Measurements from ENCODE around the gene THRB. TPM values are rescaled to one million over a fixed set of nuclear protein-coding genes. Genes with fewer than 3 reads are reported as not detected.

The THRB gene
- total and polyA plus RNA-seq, 8 donors, result 2.1 to 12.4 (median 7.8) TPM

DNA sequence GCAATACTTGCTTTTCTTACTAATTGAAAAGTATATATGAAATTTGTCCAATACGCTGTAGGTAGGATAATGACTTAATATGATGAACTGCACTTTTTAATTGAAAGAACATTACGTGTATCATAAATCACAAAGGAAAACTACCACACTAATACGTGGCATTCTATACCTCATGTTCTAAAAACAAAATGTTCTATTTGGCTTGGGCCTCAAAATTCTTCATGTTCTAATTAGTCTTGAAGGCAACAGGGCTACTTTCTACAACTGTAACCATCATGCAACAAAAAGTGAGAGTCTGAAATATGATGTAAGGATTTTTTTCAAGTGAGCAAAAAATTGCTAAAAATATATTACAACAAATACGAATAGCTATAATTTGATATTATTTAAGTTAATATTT, 19.8 kb downstream of the THRB start:
- DNase-seq, result no peak
- Histone ChIP-seq H3K4me1 (no peaks in the 10 kb centered on the region), H3K9me3 (no peaks in the 10 kb centered on the region), H3K36me3 (no peaks in the 10 kb centered on the region), H3K27me3 (no peaks in the 10 kb centered on the region), H3K27ac (no peak overlapping the region), H3K4me3 (no peak overlapping the region)
- intact Hi-C loops (cut with DNase I), result no loop called here
- 96 to 97% methylated on average over 4 of the region's 4 CpGs for WGBS, 2 donors
- TF ChIP-seq CTCF (IDR thresholded peaks at IDR 0.05), result no peak
- no peak for ATAC-seq
- FAIRE-seq, result no peak

DNA sequence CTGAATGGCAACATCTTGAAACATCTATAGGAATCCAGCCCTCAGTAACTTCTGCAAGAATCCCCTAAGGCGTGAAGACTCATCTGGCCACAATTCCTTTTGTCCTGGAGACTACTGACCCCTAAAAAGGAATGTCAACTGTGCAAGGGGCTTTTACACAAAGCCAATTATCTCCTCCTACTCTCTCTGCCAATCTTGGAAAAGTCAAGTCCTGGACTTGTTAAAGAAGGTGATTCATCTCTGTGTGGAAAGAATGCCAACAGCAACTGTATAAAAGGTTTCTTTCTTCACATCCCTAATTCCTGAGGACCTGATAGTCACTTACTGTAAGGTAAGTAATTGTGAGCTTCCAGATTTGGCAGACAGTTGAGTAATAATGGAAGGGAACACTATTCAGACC, 22.3 kb downstream of the THRB start:
- intact Hi-C loops (cut with DNase I), result no loop called here
- Histone ChIP-seq H3K27ac (no peak overlapping the region), H3K9me3 (no peaks in the 10 kb centered on the region), H3K27me3 (no peaks in the 10 kb centered on the region), H3K4me1 (no peaks in the 10 kb centered on the region), H3K4me3 (no peak overlapping the region), H3K36me3 (no peaks in the 10 kb centered on the region)
- 95 to 97% methylated on average over 1 of the region's 1 CpG for WGBS, 2 donors
- ATAC-seq, result no peak
- no peak for FAIRE-seq
- TF ChIP-seq CTCF (IDR thresholded peaks at IDR 0.05), result no peak
- no peak for DNase-seq

DNA sequence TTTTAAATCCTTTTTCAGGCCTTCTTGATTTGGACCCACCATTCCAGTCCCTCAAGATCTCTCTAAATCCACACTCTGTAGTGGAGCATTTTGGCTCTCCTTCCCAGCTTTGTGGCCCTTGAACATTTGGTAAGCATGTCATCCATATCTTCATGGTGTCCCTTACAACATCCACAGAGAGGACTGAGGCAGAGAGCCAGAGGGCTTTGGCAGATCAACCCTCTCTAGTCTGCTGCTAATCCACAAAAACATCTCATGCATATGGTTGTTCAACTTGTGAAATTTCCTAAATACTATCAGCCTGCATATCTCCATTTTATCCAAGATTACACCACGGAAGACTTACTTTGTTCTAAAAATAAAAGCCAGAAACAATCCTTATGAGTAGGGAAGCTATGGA, 23.2 kb downstream of the THRB start:
- no peak for TF ChIP-seq CTCF (IDR thresholded peaks at IDR 0.05)
- ATAC-seq (no peak), FAIRE-seq (no peak), DNase-seq (no peak)
- WGBS, 2 donors, result 57 to 60% methylated on average over 1 of the region's 1 CpG
- H3K4me1 ChIP-seq, result no peaks in the 10 kb centered on the region
- no peaks in the 10 kb centered on the region for H3K36me3 ChIP-seq
- no peak overlapping the region for H3K4me3 ChIP-seq
- intact Hi-C loops (cut with DNase I), result no loop called here
- H3K9me3 ChIP-seq, result no peaks in the 10 kb centered on the region
- H3K27ac ChIP-seq, result no peak overlapping the region
- H3K27me3 ChIP-seq, result no peaks in the 10 kb centered on the region

- Histone ChIP-seq H3K9me3 (no peaks in the 10 kb centered on the region), H3K4me1 (no peaks in the 10 kb centered on the region), H3K27ac (no peak overlapping the region), H3K36me3 (no peaks in the 10 kb centered on the region), H3K4me3 (no peak overlapping the region), H3K27me3 (no peaks in the 10 kb centered on the region)
- FAIRE-seq (no peak), DNase-seq (no peak), ATAC-seq (no peak)
- intact Hi-C loops (cut with DNase I), result no loop called here
- no peak for TF ChIP-seq CTCF (IDR thresholded peaks at IDR 0.05)
- 93 to 96% methylated on average over 4 of the region's 4 CpGs for WGBS, 2 donors
These were observed 24.4 kb downstream of the THRB start for GRCh38 chr3:24470277-24470676.

- 96% methylated on average over 1 of the region's 1 CpG for WGBS, 2 donors
- TF ChIP-seq CTCF (IDR thresholded peaks at IDR 0.05), result no peak
- H3K36me3 ChIP-seq, result no peaks in the 10 kb centered on the region
- FAIRE-seq, result no peak
- H3K4me3 ChIP-seq, result no peak overlapping the region
- H3K27ac ChIP-seq, result no peak overlapping the region
- peaks cover 0 to 6% (median 0%) of the 10 kb centered on the region in 3 donors for H3K4me1 ChIP-seq
- intact Hi-C loops (cut with DNase I), result no loop called here
- no peak for DNase-seq
- ATAC-seq, result no peak
- no peaks in the 10 kb centered on the region for H3K27me3 ChIP-seq
- no peaks in the 10 kb centered on the region for H3K9me3 ChIP-seq
These were observed 30.3 kb downstream of the THRB start for GRCh38 chr3:24464389-24464788.
